HepG2 (cell line): ENCODE results near the gene PCIF1. TPM values are rescaled to one million over a fixed set of nuclear protein-coding genes. Genes with fewer than 3 reads are reported as not detected.

Experiments used
- FOSL2 ChIP-seq: sonication (generic); formaldehyde crosslinking; IDR thresholded peaks from 2 replicates; pipeline ENCODE4 v1.4.0; 2020; ENCODE audit warnings: missing genetic modification reagents
- FOXM1 ChIP-seq: sonication (generic); formaldehyde crosslinking; IDR thresholded peaks from 2 replicates; pipeline ENCODE4 v1.5.0; 2020; ENCODE audit warnings: missing genetic modification reagents
- GLI4 ChIP-seq: sonication (generic); formaldehyde crosslinking; IDR thresholded peaks from 2 replicates; pipeline ENCODE4 v1.5.1; 2020; ENCODE audit warnings: missing genetic modification reagents, mild to moderate bottlenecking, moderate library complexity, borderline replicate concordance
- HHEX ChIP-seq: IDR thresholded peaks from 2 replicates; pipeline ENCODE4 v1.6.1; 2016; ENCODE audit warnings: control low read depth
- KDM5A ChIP-seq: fragments of 200-600 bp; sonication (generic); IDR thresholded peaks from 2 replicates; pipeline ENCODE4 v1.7.0; 2018; ENCODE audit warnings: antibody characterized with exemption, mild to moderate bottlenecking, low read length, borderline replicate concordance
- MAZ ChIP-seq, 2 experiments: sonication (generic) in 1 of 2; formaldehyde crosslinking in 1 of 2; IDR thresholded peaks; 2 replicates each; pipeline versions ENCODE4 v1.5.0 to v1.6.1; 2012 to 2020; ENCODE audit warnings: low read depth in 2 of 2, mild to moderate bottlenecking in 2 of 2, borderline replicate concordance in 1 of 2, improper control_type of control experiment in 1 of 2, low read length in 1 of 2, missing genetic modification reagents in 1 of 2, moderate library complexity in 1 of 2
- MTA1 ChIP-seq: sonication (generic); formaldehyde crosslinking; IDR thresholded peaks from 2 replicates; pipeline ENCODE4 v1.4.0; 2020; ENCODE audit warnings: missing genetic modification reagents, mild to moderate bottlenecking, borderline replicate concordance
- MYNN ChIP-seq: sonication (generic); formaldehyde crosslinking; IDR thresholded peaks from 2 replicates; pipeline ENCODE4 v1.4.0; 2020; ENCODE audit warnings: mild to moderate bottlenecking, low read depth, missing genetic modification reagents
- NBN ChIP-seq: fragments of 450-650 bp; conservative IDR thresholded peaks from 2 replicates; pipeline ENCODE4 v1.6.1; 2017
- PPARG ChIP-seq: conservative IDR thresholded peaks from 2 replicates; pipeline ENCODE4 v1.6.1; 2016; ENCODE audit warnings: missing biosample characterization, missing genetic modification reagents
- RAD21 ChIP-seq: fragments of 450-650 bp; formaldehyde crosslinking; IDR thresholded peaks from 2 replicates; pipeline ENCODE4 v1.5.0; 2020; ENCODE audit warnings: mild to moderate bottlenecking
- REXO4 ChIP-seq: sonication (generic); formaldehyde crosslinking; IDR thresholded peaks from 2 replicates; pipeline ENCODE4 v1.8.0; 2022; ENCODE audit warnings: missing genetic modification reagents, mild to moderate bottlenecking, borderline replicate concordance
- SIN3B ChIP-seq: fragments of 150-350 bp; IDR thresholded peaks from 2 replicates; pipeline ENCODE4 v1.6.1; 2014; ENCODE audit warnings: low read length
- SMAD9 ChIP-seq: sonication (generic); formaldehyde crosslinking; IDR thresholded peaks from 2 replicates; pipeline ENCODE4 v1.5.1; 2020; ENCODE audit warnings: mild to moderate bottlenecking, missing genetic modification reagents
- TBL1XR1 ChIP-seq: fragments of 150-350 bp; IDR thresholded peaks from 2 replicates; pipeline ENCODE4 v1.6.1; 2014; ENCODE audit warnings: borderline replicate concordance, low read length; ENCODE audit not compliant: partially characterized antibody
- U2AF2 ChIP-seq: fragments of 200-400 bp; formaldehyde crosslinking; IDR thresholded peaks from 2 replicates; pipeline ENCODE4 v1.6.1; 2017; ENCODE audit warnings: low read depth, mild to moderate bottlenecking, low read length
- ZKSCAN5 ChIP-seq: sonication (generic); formaldehyde crosslinking; IDR thresholded peaks from 2 replicates; pipeline ENCODE4 v1.5.1; 2020; ENCODE audit warnings: mild to moderate bottlenecking, missing genetic modification reagents
- ZNF552 ChIP-seq: sonication (generic); formaldehyde crosslinking; IDR thresholded peaks from 2 replicates; pipeline ENCODE4 v1.9.0; 2022; ENCODE audit warnings: missing genetic modification reagents, mild to moderate bottlenecking, borderline replicate concordance
- ZNF572 ChIP-seq: sonication (generic); formaldehyde crosslinking; IDR thresholded peaks from 2 replicates; pipeline ENCODE4 v1.5.1; 2020; ENCODE audit warnings: mild to moderate bottlenecking, missing genetic modification reagents
- polyA plus RNA-seq, 8 experiments: library from polyadenylated mRNA; depleted of rRNA in 3 of 8; stranded (reverse) in 7 of 8; unstranded in 1 of 8; fragments of >200 nt; fragmentation: Illumina TruSeq in 4 of 8; extraction: Trizol in 4 of 8; gene quantifications; 2 replicates each; pipeline versions ENCODE4 v1.2.1 to v1.2.3, GENCODE V29; 2011 to 2016; ENCODE audit warnings: low read depth in 4 of 8, missing spikeins in 1 of 8, mixed read lengths in 1 of 8; ENCODE audit not compliant: insufficient read depth in 1 of 8
- total RNA-seq, 5 experiments: library from RNA; depleted of rRNA; stranded (reverse); fragments of >200 nt; fragmentation: Illumina TruSeq; extraction: Trizol; gene quantifications; 2 replicates each; pipeline ENCODE4 v1.2.3, GENCODE V29; 2016; ENCODE audit warnings: low read depth in 1 of 5
- TF ChIP-seq, protein P1 (sequence below): sonication (generic); formaldehyde crosslinking; IDR thresholded peaks from 2 replicates; pipeline ENCODE4 v1.4.0; 2020; ENCODE audit warnings: missing genetic modification reagents
- TF ChIP-seq, protein P2 (sequence below): sonication (generic); formaldehyde crosslinking; IDR thresholded peaks from 2 replicates; pipeline ENCODE4 v1.4.0; 2020; ENCODE audit warnings: missing genetic modification reagents, borderline replicate concordance
- TF ChIP-seq, protein P3 (sequence below), 2 experiments: sonication (generic) in 1 of 2; formaldehyde crosslinking in 1 of 2; IDR thresholded peaks; 2 replicates each; pipeline versions ENCODE4 v1.4.0 to v1.6.1; 2018 to 2020; ENCODE audit warnings: missing genetic modification reagents in 2 of 2, borderline replicate concordance in 1 of 2, low read depth in 1 of 2, mild to moderate bottlenecking in 1 of 2, missing biosample characterization in 1 of 2
- TF ChIP-seq, protein P4 (sequence below): sonication (generic); formaldehyde crosslinking; IDR thresholded peaks from 2 replicates; pipeline ENCODE4 v1.4.0; 2020; ENCODE audit warnings: mild to moderate bottlenecking, low read depth, missing genetic modification reagents
- TF ChIP-seq, protein P5 (sequence below): sonication (generic); formaldehyde crosslinking; IDR thresholded peaks from 2 replicates; pipeline ENCODE4 v1.4.0; 2020; ENCODE audit warnings: mild to moderate bottlenecking, missing genetic modification reagents

The PCIF1 gene
- total and polyA plus RNA-seq, 2 of the 13 experiments (the other 11 are each of a cell fraction or from before 2014, with no cell fraction given) = 20.9 to 24.4 TPM

DNA sequence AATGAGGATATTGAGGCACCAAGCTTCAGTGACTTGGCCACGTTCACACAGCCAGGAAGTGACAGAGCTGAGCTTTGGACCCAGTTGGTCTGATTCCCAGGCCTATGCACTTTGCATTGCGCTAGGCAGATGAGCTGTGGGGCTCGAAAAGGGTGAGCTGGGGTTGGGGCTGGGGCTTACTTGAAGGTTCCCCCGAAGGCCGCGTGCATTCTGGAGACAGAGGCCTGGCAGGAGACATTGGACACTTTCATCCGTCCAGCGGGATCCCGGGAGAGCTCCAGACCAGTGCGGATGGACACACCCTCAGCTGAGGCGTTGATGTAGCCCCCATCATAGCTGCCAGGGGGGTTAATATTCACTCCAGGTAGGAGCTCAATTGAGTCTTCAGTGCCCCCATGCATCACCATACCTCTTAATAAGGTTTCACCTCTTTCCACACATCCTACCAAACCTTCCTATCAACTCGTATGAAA lies 25.1 kb upstream of the PCIF1 start (continued):
- TF ChIP-seq REXO4 (CRISPR knock-in tag) (no peak), TBL1XR1 (no peak), MAZ (IDR thresholded peaks at IDR 0.05; ENCODE audit: borderline replicate concordance, low read depth, low read length) (peak; percentile 16; the same call in 1 of the 2 replicates), MAZ (CRISPR knock-in tag; IDR thresholded peaks at IDR 0.05; ENCODE audit: low read depth) (no peak), ZKSCAN5 (peak; percentile 81; the same call in 1 of the 2 replicates), FOXM1 (no peak), PPARG (CRISPR knock-in tag) (peak; percentile 51; the same call in 1 of the 2 replicates), SMAD9 (no peak), MYNN (CRISPR knock-in tag) (no peak; the same call in 1 of the 2 replicates), SIN3B (no peak), MTA1 (peak; percentile 59; the same call in 1 of the 2 replicates), HHEX (no peak), RAD21 (no peak; the same call in 1 of the 2 replicates), ZNF552 (CRISPR knock-in tag) (0 out of 2 replicates have a peak, but pooled peaks have one; percentile 67), FOSL2 (CRISPR knock-in tag) (0 out of 2 replicates have a peak, but pooled peaks have one; percentile 48), KDM5A (no peak), GLI4 (CRISPR knock-in tag) (no peak), ZNF572 (CRISPR knock-in tag) (no peak), U2AF2 (no peak), NBN (no peak)
- TF ChIP-seq, protein P1, sequence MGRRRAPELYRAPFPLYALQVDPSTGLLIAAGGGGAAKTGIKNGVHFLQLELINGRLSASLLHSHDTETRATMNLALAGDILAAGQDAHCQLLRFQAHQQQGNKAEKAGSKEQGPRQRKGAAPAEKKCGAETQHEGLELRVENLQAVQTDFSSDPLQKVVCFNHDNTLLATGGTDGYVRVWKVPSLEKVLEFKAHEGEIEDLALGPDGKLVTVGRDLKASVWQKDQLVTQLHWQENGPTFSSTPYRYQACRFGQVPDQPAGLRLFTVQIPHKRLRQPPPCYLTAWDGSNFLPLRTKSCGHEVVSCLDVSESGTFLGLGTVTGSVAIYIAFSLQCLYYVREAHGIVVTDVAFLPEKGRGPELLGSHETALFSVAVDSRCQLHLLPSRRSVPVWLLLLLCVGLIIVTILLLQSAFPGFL (CRISPR knock-in tag) = no peak
- TF ChIP-seq, protein P2, sequence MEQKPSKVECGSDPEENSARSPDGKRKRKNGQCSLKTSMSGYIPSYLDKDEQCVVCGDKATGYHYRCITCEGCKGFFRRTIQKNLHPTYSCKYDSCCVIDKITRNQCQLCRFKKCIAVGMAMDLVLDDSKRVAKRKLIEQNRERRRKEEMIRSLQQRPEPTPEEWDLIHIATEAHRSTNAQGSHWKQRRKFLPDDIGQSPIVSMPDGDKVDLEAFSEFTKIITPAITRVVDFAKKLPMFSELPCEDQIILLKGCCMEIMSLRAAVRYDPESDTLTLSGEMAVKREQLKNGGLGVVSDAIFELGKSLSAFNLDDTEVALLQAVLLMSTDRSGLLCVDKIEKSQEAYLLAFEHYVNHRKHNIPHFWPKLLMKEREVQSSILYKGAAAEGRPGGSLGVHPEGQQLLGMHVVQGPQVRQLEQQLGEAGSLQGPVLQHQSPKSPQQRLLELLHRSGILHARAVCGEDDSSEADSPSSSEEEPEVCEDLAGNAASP = peak; percentile 65
- TF ChIP-seq, protein P3, sequence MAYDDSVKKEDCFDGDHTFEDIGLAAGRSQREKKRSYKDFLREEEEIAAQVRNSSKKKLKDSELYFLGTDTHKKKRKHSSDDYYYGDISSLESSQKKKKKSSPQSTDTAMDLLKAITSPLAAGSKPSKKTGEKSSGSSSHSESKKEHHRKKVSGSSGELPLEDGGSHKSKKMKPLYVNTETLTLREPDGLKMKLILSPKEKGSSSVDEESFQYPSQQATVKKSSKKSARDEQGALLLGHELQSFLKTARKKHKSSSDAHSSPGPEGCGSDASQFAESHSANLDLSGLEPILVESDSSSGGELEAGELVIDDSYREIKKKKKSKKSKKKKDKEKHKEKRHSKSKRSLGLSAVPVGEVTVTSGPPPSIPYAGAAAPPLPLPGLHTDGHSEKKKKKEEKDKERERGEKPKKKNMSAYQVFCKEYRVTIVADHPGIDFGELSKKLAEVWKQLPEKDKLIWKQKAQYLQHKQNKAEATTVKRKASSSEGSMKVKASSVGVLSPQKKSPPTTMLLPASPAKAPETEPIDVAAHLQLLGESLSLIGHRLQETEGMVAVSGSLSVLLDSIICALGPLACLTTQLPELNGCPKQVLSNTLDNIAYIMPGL (CRISPR knock-in tag; IDR thresholded peaks at IDR 0.05; ENCODE audit: borderline replicate concordance in 1 of 2, low read depth in 1 of 2) = peak in 1 of 2 experiments; percentile 11; a peak in 2 of 4 replicates
- TF ChIP-seq, protein P4, sequence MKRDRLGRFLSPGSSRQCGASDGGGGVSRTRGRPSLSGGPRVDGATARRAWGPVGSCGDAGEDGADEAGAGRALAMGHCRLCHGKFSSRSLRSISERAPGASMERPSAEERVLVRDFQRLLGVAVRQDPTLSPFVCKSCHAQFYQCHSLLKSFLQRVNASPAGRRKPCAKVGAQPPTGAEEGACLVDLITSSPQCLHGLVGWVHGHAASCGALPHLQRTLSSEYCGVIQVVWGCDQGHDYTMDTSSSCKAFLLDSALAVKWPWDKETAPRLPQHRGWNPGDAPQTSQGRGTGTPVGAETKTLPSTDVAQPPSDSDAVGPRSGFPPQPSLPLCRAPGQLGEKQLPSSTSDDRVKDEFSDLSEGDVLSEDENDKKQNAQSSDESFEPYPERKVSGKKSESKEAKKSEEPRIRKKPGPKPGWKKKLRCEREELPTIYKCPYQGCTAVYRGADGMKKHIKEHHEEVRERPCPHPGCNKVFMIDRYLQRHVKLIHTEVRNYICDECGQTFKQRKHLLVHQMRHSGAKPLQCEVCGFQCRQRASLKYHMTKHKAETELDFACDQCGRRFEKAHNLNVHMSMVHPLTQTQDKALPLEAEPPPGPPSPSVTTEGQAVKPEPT = no peak
- TF ChIP-seq, protein P5, sequence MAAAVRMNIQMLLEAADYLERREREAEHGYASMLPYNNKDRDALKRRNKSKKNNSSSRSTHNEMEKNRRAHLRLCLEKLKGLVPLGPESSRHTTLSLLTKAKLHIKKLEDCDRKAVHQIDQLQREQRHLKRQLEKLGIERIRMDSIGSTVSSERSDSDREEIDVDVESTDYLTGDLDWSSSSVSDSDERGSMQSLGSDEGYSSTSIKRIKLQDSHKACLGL (CRISPR knock-in tag) = no peak
